IPS-NIHi7 (cell line): Measurements from ENCODE around the gene CDC20B.
"Not testable (repeated sequence)": the region's sequence is repeated elsewhere in the genome, so short reads cannot be mapped to it uniquely, and the experiment has no call there.

Experiments
- DNase-seq: peaks from one replicate; pipeline ENCODE4 v3.0.0; 2012; ENCODE audit warnings: mixed read lengths; ENCODE audit errors: extremely low spot score

Gene CDC20B

GRCh38 chr5:55104036-55104772 is 68.8 kb downstream of the CDC20B start:
- no peak for DNase-seq

GRCh38 chr5:55102348-55102747 is 70.6 kb downstream of the CDC20B start, which contains the start of gene GZMA:
Gene GZMA (plus strand): TSS chr5:55102646. CDS start chr5:55102683, 37 bp downstream.
- DNase-seq: no peak

- DNase-seq: no peak
These were observed 71.3 kb downstream of the CDC20B start for GRCh38 chr5:55101556-55102276.

GRCh38 chr5:55101148-55101547 is 71.8 kb downstream of the CDC20B start:
- DNase-seq: not testable (repeated sequence)

GRCh38 chr5:55096861-55097260 is 76.1 kb downstream of the CDC20B start:
- DNase-seq: no peak

GRCh38 chr5:55096182-55096581 is 76.8 kb downstream of the CDC20B start:
- DNase-seq: no peak

GRCh38 chr5:55091011-55091410 is 82.0 kb downstream of the CDC20B start:
- DNase-seq: not testable (repeated sequence)

- DNase-seq: not testable (repeated sequence)
These were observed 83.7 kb downstream of the CDC20B start for GRCh38 chr5:55089301-55089700.

GRCh38 chr5:55081541-55081940 is 91.4 kb downstream of the CDC20B start:
- no peak for DNase-seq

- no peak for DNase-seq
These were observed 99.8 kb downstream of the CDC20B start for GRCh38 chr5:55073211-55073610.

- no peak for DNase-seq
These were observed 100.3 kb downstream of the CDC20B start for GRCh38 chr5:55072666-55073065.

GRCh38 chr5:55071413-55071812 is 101.6 kb downstream of the CDC20B start:
- peak; percentile 33 for DNase-seq

GRCh38 chr5:55070968-55071367 is 102.0 kb downstream of the CDC20B start:
- no peak for DNase-seq

GRCh38 chr5:55066277-55066676 is 106.7 kb downstream of the CDC20B start:
- DNase-seq: no peak

GRCh38 chr5:55064523-55064922 is 108.5 kb downstream of the CDC20B start:
- no peak for DNase-seq

GRCh38 chr5:55063899-55064298 is 109.1 kb downstream of the CDC20B start:
- no peak for DNase-seq

GRCh38 chr5:55063220-55063863 is 109.6 kb downstream of the CDC20B start:
- DNase-seq: no peak
